GM19463 (cell line): ENCODE data around the gene KIAA0825.
"Not testable (repeated sequence)": the region's sequence is repeated elsewhere in the genome, so short reads cannot be mapped to it uniquely, and the experiment has no call there.

Experiments used
- ATAC-seq: cut with Tn5 transposase; IDR thresholded peaks from one replicate; pipeline ENCODE4 v1.9.1; 2021; ENCODE audit warnings: mild to moderate bottlenecking, moderate library complexity; ENCODE audit not compliant: unreplicated experiment

KIAA0825 gene

DNA sequence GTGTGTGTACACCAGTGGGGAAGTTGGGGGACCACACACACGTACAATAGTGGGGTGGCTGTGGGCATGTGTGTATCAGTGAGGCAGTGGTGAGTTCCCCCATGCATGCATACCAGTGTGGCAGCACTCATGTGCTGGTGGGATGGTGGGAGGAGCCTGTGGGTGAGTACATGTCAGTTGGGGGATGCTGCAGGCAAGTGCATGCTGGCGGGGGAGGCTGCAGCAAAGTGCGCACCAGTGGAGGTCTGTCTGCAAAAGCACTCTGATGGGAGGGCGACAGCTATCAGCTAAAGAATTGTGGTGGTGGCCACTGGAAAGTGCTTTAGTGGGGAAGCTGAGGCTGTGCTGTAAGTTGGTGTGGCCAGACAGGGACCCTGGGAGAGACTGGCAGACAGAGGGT lies 418.8 kb downstream of the KIAA0825 start:
- ATAC-seq, result no peak

DNA sequence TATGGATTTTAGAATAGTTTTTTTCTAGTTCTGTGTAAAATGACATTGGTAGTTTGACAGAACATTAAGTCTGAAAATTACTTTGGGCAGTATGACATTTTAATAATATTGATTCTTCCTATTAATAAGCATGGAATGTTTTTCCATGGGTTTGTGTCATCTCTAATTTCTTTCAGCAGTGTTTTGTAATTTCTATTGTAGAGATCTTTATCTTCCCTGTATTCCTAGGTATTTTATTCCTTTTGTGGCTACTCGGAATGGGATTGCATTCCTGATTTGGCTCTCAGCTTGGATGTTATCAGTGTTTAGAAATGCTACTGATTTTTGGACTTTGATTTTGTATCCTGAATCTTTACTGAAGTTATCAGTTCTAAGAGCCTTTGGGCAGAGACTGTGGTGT lies 420.4 kb downstream of the KIAA0825 start:
- ATAC-seq, result no peak

DNA sequence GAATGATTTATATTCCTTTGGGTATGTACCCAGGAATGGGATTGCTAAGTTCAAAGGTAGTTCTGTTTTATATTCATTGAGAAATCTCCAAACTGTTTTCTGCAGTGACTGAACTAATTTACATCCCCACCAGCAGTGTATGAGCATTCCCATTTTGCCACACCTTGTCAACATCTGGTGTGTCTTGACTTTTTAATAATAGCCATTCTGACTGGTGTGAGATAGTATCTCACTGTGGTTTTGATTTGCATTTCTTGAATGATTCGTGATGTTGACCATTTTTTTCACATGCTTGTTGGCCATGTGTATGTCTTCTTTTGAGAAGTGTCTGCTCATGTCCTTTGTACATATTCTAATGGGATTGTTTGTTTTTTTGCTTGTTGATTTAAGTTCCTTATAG lies 421.5 kb downstream of the KIAA0825 start:
- ATAC-seq, result no peak

DNA sequence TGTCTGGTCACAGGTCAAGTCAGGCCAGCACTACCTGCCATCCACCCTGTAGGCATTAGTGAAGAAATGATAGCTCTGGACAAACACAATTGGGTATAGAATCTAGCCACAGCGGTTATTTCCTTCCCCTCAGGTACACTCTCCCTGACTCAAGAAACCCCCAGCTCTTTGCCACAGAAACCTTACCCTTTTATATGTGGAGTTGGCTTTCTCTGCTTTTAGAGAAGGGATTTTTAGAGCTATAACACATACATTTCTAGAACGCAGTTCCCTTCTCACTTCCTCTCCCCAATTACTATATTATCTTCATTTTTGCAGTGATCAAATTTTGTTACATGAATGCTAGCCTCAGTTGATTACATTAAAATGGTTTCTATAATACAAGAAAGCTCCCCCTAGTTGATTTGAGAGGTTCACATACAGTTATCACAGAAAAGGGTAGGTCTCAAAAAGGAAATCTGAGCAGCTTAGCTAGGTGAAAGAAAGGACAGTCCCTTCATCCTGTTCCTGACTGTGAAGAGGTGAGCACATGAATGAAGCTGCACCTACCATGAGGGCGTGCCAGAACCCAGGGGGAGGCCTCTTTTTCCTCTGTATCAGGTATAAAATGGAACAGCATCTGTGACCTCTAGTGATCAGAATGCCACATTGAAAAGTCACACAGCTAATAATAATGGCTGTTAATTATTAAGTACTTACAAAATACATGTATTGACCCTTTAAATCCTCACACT lies 425.6 kb downstream of the KIAA0825 start:
- no peak for ATAC-seq

DNA sequence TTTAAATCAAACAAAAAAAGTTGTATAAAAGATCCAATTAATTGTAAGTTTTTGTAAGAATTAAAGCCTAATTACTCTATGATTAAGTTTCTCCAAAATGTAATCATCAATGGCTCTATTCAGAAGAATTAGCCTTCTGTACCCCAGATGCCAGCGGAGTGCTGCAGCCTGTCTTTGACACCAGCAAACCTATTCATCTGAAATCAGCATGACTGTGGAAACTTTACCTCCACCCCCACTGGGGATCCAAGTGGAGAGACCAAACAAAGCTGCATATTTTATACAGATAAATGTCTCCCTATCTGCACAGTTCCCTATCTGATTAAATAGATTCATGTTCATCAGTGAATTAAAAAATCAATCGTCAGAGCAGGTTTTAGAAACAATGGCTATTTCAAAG lies 426.8 kb downstream of the KIAA0825 start:
- ATAC-seq, result no peak

DNA sequence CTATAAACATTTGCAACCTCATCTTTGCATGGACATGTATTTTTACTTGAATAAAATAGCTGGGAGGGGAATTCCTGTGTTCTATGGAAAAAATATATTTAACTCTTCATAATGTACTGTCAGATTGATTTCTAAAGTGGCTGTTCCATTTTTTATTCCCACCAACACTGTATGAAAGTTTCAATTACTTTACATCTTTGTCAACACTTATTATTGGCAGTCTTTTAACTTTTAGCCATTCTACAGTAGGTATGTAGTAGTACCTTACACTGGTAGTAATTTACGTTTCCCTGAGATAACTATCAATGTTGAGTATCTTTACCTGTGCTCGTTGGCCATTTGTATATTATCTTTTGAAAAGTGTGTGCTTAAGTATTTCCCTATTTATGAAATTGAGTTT lies 429.7 kb downstream of the KIAA0825 start:
- no peak for ATAC-seq

DNA sequence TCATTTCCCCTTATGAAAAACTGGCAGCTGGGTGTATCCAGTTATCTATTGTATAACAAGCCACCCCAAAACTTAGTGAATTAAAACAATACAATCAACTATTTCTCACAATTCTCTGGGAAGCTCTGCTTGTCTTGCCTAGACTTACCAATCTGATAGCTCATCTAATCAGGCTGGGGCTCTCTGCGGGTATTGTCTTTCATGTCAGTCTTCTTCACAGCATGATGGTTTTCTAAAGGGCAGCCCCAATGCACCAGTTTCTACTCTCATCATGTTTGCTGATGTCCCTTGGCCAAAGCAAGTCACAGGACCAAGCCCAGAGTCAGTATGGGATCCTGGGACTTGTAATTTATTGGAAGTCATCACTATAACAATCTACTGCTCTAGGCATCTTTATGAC lies 433.5 kb downstream of the KIAA0825 start:
- no peak for ATAC-seq

DNA sequence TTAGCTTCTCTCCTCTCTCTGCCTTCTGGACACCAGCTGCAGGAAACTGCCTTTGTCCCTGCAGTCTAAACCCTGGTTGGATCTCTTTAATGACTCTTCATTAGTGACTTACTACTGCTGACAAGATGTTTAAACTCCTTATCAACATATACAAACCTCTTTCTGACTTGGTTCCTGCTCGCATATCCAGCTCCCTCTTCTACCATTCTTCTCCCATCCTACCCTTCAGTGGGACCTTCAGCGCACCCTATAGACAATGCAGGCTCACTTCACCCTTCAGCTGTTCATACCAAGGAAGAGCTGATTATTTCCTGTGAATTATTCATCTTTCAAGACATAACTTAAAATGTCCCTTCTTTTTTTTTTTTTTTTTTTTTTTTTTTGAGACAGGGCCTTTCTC lies 436.5 kb downstream of the KIAA0825 start:
- no peak for ATAC-seq

DNA sequence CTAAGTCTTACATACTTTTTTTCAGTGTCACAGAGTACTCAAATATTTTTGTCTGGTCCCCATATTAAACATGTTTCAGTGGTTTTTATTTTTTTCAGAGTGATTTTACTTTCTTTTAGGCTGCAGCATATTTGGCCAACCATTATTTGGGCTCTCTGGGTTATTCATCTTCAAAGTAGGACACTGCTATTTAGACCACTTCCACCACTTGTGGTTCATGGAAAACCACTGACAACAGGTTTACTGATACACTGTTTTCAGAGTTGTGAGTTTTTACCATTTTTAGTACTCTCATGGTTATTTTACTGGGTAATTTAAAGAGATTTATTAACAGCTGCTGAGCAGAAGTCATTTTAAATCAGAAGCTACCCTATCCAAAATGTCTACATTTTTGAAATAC lies 437.6 kb downstream of the KIAA0825 start:
- ATAC-seq, result no peak

DNA sequence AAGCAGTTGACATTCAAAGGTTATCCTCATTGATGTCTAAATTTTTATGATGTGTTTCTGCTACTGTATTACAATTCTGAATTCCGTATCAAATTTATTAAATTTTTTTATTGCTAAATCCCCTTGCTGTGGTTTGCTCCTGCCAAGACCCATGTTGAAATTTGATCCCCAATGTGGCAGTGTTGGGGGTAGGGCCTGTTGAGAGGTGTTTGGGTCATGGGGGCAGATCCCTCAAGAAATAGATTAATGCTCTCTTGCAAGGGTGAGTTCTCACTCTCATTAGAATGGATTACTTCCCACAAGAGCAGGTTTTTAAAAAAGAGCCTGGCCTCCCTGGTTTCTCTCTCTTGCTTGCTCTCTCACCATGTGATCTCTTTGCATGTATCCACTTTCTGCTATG lies 442.5 kb downstream of the KIAA0825 start:
- ATAC-seq, result no peak

DNA sequence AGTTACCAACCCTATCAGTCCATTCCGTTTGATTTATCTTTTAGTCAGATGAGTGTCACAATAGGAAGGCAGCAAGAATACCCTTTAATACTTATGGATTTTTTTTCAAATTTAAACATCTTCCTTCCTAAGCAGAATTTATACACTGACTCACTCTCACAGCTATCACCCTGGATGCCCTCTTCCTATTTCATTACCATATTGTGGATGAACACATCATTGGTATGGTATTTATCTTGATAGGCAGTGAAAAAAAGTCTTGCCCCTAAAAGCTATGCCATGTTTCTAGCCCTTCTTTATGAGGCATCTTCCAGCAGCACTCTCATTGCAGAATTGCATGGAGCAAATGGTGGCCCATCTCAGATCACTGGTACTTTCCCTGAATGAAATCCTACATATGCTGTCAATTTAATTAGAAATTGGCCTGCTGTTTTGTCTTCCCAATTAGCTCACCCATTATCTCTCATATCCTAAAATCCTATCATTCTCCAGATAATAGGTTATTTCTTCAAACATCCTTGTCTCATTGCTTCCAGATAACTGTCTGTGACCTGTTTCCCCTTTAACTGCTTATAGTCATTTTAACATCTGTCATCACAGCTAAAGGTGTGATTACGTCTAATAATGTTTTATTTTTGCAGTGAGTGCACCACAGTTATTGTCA lies 443.5 kb downstream of the KIAA0825 start:
- no peak for ATAC-seq

DNA sequence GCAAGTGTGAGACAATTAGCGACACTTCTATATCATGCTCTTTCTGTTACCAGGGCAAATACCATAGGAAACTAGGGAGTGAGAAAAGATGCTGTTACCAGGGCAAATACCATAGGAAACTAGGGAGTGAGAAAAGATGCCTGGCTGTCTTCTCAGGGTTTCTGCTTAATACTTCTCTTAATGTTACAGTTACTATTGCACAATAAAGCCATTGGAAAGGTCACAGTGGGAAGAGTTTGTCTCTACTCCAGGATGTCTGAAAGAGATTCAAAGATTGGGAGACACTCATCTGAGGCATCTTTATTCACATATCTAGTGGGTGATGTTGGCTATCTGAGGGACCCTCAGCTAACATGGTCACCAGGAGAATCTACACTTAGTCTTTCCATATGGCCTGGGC lies 445.3 kb downstream of the KIAA0825 start:
- ATAC-seq, result no peak

DNA sequence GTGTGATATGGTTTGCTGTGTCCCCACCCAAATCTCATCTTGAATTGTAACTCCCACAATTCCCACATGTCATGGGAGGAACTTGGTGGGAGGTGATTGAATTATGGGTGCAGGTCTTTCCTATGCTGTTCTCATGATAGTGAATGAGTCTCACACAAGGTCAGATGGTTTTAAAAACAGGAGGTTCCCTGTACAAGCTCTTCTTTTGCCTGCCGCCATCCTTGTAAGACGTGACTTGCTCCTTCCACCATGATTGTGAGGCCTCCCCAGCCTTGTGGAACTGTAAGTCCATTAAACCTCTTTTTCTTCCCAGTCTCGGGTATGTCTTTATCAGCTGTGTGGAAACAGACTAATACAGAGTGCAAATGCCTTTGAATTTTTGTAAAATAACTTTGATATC lies 447.3 kb downstream of the KIAA0825 start:
- not testable (repeated sequence) for ATAC-seq

DNA sequence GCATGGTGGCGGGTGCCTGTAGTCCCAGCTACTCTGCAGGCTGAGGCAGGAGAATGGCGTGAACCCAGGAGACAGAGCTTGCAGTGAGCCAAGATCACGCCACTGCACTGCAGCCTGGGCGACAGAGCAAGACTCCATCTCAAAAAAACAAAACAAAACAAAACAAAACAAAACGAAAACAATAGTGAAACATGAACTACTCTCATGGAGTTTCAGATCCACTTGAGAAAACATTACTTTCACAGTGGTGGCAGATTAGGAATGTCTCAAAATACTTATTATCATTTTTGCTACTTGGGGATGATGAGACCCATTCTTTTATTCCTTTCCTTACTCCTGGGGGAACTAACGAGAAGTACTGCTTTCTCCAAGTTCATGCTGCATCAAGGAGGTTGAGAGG lies 448.2 kb downstream of the KIAA0825 start:
- ATAC-seq, result peak; percentile 54

DNA sequence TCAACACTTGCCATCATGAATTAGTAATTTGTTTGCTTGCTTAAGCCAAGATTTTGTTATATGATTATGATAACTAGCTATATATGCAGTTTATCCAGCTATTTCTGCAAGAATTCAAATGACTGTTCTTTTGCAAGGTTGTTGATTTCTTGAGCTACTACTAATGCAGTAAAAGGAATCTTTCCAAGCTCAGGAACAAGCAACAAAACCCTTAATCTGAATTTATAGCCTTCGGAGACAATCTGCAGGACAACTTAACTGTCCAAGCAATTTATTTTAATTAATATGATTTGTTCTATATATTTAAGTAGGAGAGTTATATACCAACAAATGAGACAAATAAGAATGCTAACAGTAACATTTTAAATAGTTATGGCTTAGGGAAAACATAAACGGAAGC lies 450.3 kb downstream of the KIAA0825 start:
- no peak for ATAC-seq

DNA sequence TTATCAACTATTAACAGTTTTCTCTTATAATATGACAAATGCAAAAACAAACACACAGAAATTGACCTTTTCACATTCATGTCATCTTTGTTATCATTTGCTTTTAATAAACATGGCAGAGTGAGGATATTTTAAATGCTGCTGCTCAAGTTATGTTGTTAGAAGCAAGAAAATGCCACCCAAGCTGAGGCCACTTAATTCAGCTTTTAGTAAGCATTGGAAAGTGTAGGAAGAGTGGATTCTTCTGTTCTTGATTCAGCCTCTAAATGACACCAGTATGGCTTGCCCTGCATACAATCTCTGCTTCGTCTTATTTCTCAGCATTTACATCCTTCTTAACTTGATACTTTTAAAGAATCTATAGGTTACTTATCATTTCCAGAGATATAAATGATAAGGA lies 456.6 kb downstream of the KIAA0825 start:
- no peak for ATAC-seq

DNA sequence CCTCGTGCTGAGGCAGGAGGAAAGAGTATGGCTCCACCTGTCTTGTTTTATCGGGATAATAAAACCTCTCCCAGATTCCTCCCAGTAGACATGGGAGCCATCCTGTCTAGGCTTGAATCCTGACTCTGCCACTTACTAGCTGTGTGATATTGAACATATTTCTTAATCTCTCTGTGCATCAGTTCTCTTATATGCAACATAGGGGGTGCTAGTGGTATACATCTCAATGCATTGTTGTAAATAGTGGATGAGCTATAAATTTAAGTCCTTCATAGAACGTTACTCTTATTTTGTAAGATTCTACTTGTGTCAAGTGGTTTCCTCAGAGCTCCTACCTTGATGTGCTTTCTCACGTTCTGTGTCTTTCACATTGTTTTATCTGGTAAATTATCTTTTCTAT lies 459.3 kb downstream of the KIAA0825 start:
- ATAC-seq, result no peak

DNA sequence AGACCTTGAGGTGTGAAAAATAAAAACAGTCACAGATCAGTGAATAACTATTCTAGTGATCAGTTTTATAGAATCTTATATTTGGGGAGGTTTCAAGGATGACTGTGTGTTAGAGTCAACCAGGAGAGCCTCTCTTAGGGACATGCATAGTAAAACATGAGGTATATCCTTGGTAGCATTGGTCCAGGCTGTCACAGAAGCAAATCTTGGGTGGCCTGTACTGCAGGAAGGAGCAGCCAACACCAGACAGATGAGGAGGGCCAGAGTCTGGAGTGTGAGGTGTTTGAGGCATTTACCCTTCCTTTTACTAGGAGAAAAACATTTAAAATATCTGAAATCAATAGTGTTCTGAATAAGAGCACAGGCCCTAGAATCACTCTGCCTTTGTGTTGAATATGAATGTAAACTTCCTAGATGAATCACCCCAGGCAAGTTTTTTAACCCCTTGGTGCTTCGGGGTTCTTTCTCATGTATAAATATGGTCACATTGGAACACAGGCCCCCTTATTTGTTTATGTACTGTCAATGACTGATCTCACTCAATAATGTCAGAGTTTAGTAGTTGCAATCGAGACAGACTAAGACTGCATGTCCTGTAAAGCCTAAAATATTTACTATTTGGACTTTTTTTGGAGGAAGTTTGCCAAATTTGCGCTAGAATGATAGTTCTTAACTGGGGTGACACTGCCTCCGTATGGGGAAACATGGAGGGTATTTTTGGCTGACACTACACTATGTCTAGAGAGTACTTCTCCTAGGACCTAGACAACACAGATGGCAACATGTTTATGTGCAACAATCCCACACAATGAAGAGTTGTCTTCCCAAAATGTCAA lies 460.5 kb downstream of the KIAA0825 start:
- ATAC-seq, result no peak

DNA sequence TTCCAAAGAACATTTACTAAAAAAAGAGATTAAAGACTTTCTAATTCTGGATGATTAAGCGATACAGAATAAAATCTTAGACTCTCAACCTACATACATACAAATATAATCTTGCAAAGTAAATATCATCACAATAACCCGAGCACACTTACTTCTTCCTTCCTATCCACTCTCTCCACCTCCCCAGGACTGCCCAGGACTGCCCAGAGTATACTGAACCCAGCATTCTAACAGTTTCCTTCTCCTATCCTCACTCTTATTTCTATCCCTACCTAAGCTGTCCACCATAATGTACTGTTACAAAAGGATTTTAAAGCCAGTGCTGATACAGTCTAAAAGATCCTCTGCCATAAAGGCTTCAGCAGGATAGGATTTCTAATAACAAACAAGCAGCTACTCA lies 463.7 kb downstream of the KIAA0825 start:
- ATAC-seq, result no peak

DNA sequence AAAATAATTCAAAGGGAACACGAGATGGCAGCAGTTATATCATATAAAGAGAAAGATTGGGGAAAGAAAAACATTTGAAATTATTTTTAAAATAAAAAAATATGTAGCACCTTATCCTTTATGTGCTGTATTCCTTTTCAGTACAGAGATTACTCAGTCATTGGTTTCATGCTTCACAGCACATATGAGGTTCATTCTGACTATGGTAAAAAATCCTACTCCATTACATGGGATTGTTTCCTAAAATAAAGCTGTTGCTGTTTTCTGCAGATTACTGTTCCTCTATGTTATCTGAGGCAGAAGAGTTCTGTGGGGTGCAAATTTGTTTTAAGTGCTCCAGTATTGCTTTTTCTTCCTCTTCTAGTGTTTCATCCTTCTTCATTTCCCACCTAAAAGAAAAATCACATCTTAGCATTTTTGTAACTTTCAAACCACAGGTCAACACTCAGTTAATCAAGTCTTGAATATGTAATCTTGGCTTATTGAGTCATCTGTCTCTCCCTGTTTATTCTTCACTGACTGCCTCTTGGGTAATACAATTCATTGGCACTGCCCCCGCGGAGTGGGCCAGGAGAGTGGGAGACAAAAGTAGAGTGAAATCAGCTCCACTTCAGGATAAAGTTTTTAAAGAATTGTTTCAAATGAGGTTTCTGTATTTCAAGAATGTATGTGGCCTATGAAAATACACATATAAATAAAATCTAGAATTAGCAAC lies 464.5 kb downstream of the KIAA0825 start:
- no peak for ATAC-seq

DNA sequence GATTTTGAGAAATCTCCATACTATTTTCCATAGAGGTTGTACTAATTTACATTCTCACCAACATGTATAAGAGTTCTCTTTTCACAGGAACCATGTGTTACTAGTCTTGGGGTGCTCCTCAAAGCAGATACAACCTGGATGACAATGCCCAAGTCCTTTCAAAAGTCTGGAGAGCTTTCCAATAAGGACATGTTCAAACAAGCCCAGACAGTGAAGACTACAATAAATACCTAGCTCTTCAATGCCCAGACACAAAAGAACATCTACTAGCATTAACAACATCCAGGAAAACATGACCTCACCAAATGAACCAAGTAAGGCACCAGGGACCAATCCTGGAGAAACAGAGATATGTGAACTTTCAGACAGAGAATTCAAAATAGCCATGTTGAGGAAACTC lies 474.8 kb downstream of the KIAA0825 start:
- ATAC-seq, result not testable (repeated sequence)
